NCI-H2029 treated with DMSO at 0.1 percent for 48 hours (cell line): Measurements from ENCODE around the gene LRRC56.
"Not testable (repeated sequence)": the region's sequence is repeated elsewhere in the genome, so short reads cannot be mapped to it uniquely, and the experiment has no call there.

Experiments
- DNase-seq: peaks from one replicate; lab custom pipeline; 2025; lab: John Stamatoyannopoulos, UW

LRRC56 gene

DNA sequence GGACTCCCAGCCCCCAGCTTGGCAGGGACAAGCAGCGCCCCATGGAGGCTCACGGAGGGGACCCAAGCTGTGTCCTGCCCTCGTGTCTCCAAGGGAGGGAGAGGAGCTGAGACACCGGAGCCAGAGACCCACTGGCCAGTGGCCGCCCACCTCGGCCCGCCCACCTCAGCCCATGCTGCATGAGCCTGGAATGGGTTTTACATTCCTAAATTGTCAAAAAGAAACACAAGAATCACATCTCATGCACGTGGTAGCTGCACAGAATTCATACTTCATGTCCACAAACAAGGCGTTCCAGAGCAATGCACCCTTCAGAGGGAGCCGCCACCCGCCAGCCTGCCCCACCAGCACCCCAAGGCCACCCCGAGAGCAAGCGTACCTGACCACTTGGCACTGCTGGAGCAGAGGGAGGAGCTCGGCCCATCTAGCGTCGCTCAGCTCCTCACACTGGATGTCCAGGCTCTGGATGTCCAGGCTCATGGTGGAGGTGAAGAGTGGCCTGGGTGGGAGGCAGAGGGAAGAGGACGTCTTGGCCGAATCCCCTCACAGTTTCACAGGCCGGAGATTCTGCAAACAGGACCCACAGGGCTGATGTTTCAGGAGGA is 35.5 kb upstream of the LRRC56 start:
- no peak for DNase-seq

- DNase-seq, result no peak
Measured at GRCh38 chr11:502288-503178, 34.8 kb upstream of the LRRC56 start.

- no peak for DNase-seq
Measured at GRCh38 chr11:503179-503981, 33.9 kb upstream of the LRRC56 start.

- no peak for DNase-seq
Measured at GRCh38 chr11:504053-504993, 33.0 kb upstream of the LRRC56 start.

DNA sequence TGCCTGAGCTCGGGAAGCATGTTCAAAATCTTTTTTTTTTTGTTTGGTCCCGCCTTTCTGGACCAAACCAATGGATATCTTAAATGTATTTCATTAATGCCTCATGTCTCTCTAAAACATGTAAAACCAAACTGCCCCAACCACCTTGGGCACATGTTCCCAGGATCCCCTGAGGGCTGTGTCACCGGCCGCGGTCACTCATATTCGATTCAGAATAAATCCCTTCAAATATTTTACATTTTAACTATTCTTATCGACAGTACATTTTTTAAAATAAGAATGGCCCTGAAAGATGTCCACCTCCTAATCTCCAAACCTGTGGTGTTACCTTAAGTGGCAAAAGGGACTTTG is 32.4 kb upstream of the LRRC56 start:
- no peak for DNase-seq

DNA sequence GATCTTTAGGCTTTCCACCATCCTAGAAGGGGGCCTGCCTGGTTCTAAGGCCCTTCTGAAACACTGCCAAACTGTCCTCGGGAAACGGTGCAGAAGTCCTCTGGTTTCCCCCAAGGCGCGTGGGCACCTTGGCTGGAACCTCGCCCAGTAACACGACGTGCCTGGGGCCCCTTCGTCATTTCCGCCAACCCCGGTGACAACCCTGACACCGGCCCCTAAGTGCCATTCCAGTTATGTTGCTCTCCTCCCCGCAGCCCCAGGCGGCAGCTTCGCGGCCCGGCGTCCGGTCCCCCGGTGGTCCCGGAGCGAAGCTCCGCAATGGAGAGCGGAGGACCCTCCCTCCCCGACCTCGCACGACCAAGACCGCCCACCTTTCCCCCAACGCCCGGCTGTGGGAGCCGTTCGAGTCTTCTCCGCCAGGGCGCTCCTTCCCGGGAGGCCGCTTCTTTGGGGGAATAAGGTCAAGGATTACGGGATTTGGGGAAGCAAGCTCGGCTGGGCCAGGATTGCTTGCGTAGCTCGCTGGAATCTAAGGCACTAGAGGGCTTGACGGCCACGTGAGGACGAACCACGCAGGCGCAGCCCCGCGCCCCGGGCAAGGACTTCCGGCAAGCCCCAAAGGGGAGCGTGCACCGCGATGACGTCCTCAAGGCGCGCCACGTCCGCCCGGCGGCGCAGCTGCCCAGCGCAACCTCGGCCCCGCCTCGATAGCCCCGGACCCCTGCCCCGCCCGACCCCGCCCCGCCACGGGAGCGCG is 30.9 kb upstream of the LRRC56 start:
- DNase-seq, result peak; percentile 67

GRCh38 chr11:506995-507726 is 30.2 kb upstream of the LRRC56 start, which contains the start of gene RNH1:
Gene RNH1 (minus strand): TSS chr11:507242. CDS start chr11:502162, 5,080 bp downstream.
- peak; percentile 68 for DNase-seq

DNA sequence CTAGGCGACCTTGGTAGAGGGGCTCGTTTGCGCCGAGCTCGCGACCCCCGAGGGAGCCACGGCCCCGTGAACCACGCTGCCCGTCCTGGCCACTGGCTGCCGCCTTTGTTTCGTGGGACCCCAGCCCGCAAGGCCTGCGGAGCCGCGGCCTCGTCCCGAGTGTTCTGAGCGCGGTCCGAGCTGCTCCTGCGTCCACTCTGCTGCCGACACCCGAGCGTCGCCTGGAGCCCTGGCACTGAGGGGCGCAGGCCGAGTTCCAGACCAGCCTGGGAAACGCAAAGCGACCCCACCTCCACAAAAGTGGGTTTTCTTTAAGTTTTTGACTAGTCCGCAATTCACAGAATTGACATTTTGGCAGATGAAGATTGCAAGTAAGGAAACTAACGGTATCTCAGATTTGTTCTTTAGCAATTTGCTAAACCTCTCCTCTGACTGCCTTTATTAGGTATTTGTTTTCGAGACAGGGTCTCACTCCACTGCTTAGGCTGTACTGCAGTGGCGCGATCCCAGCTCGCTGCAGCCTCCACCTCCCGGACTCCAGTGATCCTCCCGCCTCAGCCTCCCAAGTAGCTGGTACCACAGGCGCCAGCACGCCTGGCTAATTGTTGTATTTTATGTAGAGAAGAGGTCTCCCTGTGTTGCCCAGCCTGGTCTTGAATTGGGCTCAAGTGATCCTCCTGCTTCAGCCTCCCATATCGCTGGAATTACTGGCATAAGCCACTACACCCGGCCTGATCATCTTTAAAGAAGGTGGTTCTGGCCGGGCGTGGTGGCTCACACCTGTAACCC is 29.4 kb upstream of the LRRC56 start:
- no peak for DNase-seq

DNA sequence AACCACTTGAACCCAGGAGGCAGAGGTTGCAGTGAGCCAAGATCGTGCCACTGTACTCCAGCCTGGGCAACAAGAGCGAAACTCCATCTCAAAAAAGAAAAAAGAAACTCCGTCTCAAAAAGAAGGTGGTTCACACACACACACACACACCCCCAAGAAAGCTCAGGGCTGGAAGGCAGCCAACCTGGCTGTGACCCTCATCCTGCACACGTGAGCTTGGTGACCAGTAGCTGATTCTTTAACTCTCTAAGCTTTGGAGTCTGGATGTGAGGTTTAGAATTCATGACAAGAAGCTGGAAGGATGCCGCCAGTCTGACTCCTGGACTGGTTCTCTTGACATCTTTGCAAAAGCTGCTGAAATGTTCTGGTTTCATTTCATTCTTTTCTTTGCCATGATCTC is 28.4 kb upstream of the LRRC56 start:
- no peak for DNase-seq

GRCh38 chr11:512761-513595 is 24.3 kb upstream of the LRRC56 start:
- no peak for DNase-seq

DNA sequence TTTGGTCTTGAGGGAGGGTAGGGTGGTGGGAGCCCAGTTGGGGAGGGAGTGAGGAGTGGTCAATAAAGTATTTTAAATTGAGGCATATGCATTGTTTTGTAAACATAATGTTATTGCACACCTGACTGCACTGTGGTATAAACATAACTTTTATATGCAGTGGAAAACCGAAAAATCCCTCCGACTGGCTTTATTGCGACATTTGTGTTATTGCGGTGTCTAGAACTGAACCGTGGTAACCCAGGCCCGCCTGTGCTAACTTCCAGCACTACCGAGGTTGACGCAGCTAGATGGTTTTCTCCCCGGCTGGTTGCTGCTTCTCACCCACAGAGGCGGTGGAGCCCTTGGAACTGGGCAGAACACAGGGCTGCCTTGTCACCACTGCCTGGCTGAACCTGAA is 22.7 kb upstream of the LRRC56 start:
- no peak for DNase-seq

GRCh38 chr11:515131-515530 is 22.2 kb upstream of the LRRC56 start:
- DNase-seq, result no peak

DNA sequence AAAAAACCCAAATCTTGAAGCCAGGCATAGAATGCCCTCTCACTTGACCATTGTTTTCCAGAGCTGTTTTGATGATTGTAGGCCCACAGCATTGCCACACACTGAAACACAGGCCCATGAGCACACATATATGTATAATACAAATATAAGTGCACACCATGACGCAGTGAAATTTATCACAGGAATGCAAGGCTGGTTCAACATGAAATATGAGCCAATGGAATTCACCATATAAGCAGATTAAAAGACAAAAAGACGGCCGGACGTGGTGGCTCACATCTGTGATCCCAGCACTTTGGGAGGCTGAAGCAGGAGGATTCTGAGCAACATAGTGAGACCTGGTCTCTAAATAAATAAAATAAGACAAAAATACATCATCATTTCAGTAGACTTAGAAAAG is 20.9 kb upstream of the LRRC56 start:
- DNase-seq, result no peak

DNA sequence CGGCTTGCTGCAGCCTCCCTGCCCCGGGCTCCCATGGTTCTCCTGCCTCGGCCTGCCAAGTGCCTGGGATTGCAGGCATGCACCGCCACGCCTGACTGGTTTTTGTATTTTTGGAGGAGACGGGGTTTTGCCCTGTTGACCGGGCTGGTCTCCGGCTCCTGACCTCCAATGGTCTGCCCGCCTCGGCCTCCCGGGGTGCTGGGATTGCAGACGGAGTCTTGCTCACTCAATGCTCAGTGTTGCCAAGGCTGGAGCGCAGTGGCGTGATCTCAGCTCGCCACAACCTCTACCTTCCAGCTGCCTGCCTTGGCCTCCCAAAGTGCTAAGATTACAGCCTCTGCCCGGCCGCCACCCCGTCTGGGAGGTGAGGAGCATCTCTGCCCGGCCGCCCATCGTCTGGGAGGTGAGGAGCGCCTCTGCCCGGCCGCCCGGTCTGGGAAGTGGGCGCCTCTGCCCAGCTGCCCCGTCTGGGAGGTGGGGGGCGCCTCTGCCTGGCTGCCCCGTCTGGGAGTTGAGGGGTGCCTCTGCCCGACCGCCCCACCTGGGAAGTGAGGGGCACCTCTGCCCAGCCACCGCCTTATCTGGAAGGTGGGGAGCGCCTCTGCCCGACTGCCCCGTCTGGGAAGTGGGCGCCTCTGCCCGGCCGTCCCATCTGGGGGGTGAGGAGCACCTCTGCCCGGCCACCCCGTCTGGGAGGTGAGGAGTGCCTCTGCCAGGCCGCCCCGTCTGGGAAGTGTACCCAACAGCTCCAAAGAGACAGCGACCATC is 20.2 kb upstream of the LRRC56 start:
- DNase-seq, result not testable (repeated sequence)

- DNase-seq, result peak; percentile 20
Measured at GRCh38 chr11:518463-519202, 18.7 kb upstream of the LRRC56 start.

DNA sequence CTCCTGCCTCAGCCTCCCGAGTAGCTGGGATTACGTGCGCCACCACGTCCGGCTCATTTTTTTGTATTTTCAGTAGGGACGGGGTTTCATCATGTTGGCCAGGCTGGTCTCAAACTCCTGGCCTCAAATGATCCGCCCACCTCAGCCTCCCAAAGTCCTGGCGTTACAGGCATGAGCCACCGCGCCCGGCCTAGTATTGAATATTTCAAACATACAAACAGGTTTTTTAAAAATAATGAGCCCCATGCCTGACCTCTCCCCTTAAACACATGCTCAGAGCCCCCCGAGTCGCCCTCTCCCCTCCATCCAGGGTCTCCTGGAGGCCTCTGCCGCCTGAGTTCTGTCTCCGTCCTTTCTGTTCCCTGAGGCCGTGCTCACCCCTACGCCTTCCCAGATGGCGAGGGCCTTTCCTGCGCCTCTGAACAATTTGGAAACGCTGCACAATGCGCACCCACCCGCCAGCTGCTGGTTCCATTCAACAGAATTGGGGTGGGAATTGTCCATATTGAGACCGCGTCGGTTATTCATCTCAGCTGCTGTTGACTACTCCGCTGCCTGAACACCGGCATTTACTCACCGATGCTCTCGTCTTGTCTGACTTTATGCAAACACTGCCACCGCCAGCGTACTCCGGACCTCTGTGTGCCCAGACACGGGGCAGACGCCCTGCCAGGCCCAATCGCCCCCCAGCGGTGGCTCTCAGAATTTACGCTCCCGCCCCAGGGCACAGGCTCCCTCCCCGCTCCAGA is 16.7 kb upstream of the LRRC56 start:
- no peak for DNase-seq
